Mucosa of gallbladder (tissue), 1 donor: ENCODE data around the gene FNDC11. TPM values are rescaled to one million over a fixed set of nuclear protein-coding genes. Genes with fewer than 3 reads are reported as not detected.
"Not testable (repeated sequence)": the region's sequence is repeated elsewhere in the genome, so short reads cannot be mapped to it uniquely, and the experiment has no call there.

Experiments used
- DNase-seq: peaks from one replicate; pipeline ENCODE4 v3.0.0-alpha.2; 2020; ENCODE audit warnings: low spot score
- total RNA-seq: library from RNA; stranded (reverse); gene quantifications from one replicate; pipeline ENCODE4 v1.2.1, GENCODE V29; 2021
- donor health status: DM: no; HTN: no; CAD: no.

Gene FNDC11
- total RNA-seq, 1 donor from 2014 or later = 1.4 TPM

GRCh38 chr20:63566395-63567135, 12.6 kb downstream of the FNDC11 start:
- no peak for DNase-seq

GRCh38 chr20:63567136-63567385, 13.1 kb downstream of the FNDC11 start:
- no peak for DNase-seq

GRCh38 chr20:63567386-63568169, 13.6 kb downstream of the FNDC11 start:
- peak; percentile 57 for DNase-seq

- DNase-seq = no peak
These were observed 14.4 kb downstream of the FNDC11 start for GRCh38 chr20:63568170-63568981.

GRCh38 chr20:63568986-63569949, 15.3 kb downstream of the FNDC11 start:
- no peak for DNase-seq

- DNase-seq = no peak
These were observed 16.5 kb downstream of the FNDC11 start for GRCh38 chr20:63570281-63571086.

GRCh38 chr20:63571087-63571478, 17.1 kb downstream of the FNDC11 start:
- not testable (repeated sequence) for DNase-seq

- DNase-seq = no peak
These were observed 18.3 kb downstream of the FNDC11 start for GRCh38 chr20:63572071-63572787.

GRCh38 chr20:63572788-63573646, 19.1 kb downstream of the FNDC11 start:
- no peak for DNase-seq

GRCh38 chr20:63573647-63574131, 19.7 kb downstream of the FNDC11 start:
- no peak for DNase-seq

- DNase-seq = peak; percentile 79
These were observed 20.3 kb downstream of the FNDC11 start, which contains the start of gene HELZ2 for GRCh38 chr20:63574156-63574828. Gene HELZ2 (minus strand): TSS chr20:63574239. CDS start chr20:63572385, 1,854 bp downstream.

- DNase-seq = no peak
These were observed 21.1 kb downstream of the FNDC11 start for GRCh38 chr20:63574829-63575743.

- no peak for DNase-seq
These were observed 22.4 kb downstream of the FNDC11 start for GRCh38 chr20:63576311-63576710.

GRCh38 chr20:63577317-63577894, 23.4 kb downstream of the FNDC11 start:
- DNase-seq = no peak

GRCh38 chr20:63578224-63579016, 24.5 kb downstream of the FNDC11 start:
- no peak for DNase-seq
